H1 (cell line): Measurements from ENCODE around the gene TTC22. TPM values are rescaled to one million over a fixed set of nuclear protein-coding genes. Genes with fewer than 3 reads are reported as not detected.

Experiments
- BACH1 ChIP-seq: IDR thresholded peaks from 2 replicates; pipeline ENCODE4 v1.6.1; 2012; ENCODE audit warnings: low read length, improper control_type of control experiment
- CHD2 ChIP-seq: IDR thresholded peaks from 2 replicates; pipeline ENCODE4 v1.6.1; 2012; ENCODE audit warnings: low read length, improper control_type of control experiment
- FOSL1 ChIP-seq: IDR thresholded peaks from 2 replicates; pipeline ENCODE4 v1.6.1; 2011; ENCODE audit warnings: mild to moderate bottlenecking, low read depth, low read length, moderate library complexity; ENCODE audit not compliant: insufficient read depth
- POLR2A ChIP-seq, 2 experiments: IDR thresholded peaks; 1 replicate in 1 of 2; 2 replicates in 1 of 2; pipeline ENCODE4 v1.6.1; 2011; ENCODE audit warnings: low read depth in 2 of 2, low read length in 2 of 2, mild to moderate bottlenecking in 2 of 2; ENCODE audit errors: control extremely low read depth in 1 of 2
- RBBP5 ChIP-seq: IDR thresholded peaks from 2 replicates; pipeline ENCODE4 v1.7.1; 2012; ENCODE audit warnings: low read depth, mild to moderate bottlenecking, inconsistent platforms, low read length, moderate library complexity, borderline replicate concordance
- RXRA ChIP-seq: IDR thresholded peaks from 2 replicates; pipeline ENCODE4 v1.6.1; 2011; ENCODE audit warnings: low read depth, mild to moderate bottlenecking, low read length, moderate library complexity; ENCODE audit not compliant: insufficient read depth
- SP2 ChIP-seq: IDR thresholded peaks from 2 replicates; pipeline ENCODE4 v1.6.1; 2012; ENCODE audit warnings: mild to moderate bottlenecking, low read length, inconsistent platforms
- SP4 ChIP-seq: IDR thresholded peaks from 2 replicates; pipeline ENCODE4 v1.6.1; 2012; ENCODE audit warnings: low read length, inconsistent platforms
- TEAD4 ChIP-seq: IDR thresholded peaks from 2 replicates; pipeline ENCODE4 v1.6.1; 2012; ENCODE audit warnings: low read depth, low read length, inconsistent platforms, mixed read lengths
- polyA plus RNA-seq, 7 experiments: library from polyadenylated mRNA; depleted of rRNA in 3 of 7; stranded (reverse) in 5 of 7; unstranded in 2 of 7; fragments of >200 nt in 5 of 7; fragments of 200-250 nt in 2 of 7; gene quantifications; 1 replicate in 5 of 7; 2 replicates in 1 of 7; 4 replicates in 1 of 7; pipeline versions ENCODE4 v1.2.1 to v1.2.3, GENCODE V29; 2011 to 2013; ENCODE audit warnings: missing spikeins in 2 of 7, mixed read lengths in 2 of 7
- total RNA-seq: library from RNA; stranded (reverse); fragmentation: NEBNext Ultra II Directional; extraction: Animal tissue kit (Norgen Biotek cat#: 25700); gene quantifications from 2 replicates; pipeline ENCODE4 v1.2.1, GENCODE V29; 2021

TTC22 gene
- total and polyA plus RNA-seq, 2 of the 8 experiments (the other 6 are each of a cell fraction or from before 2014, with no cell fraction given): 1.00 to 1.6 TPM

GRCh38 chr1:54816951-54817350 is 15.8 kb upstream of the TTC22 start (continued):
- TF ChIP-seq SP4: no peak
- no peak for TF ChIP-seq BACH1
- TF ChIP-seq RXRA: no peak
- TF ChIP-seq RBBP5: no peak
- no peak for TF ChIP-seq TEAD4
- no peak for TF ChIP-seq POLR2A (IDR thresholded peaks at IDR 0.05; ENCODE audit: control extremely low read depth in 1 of 2, low read depth in 2 of 2, low read length in 2 of 2)
- no peak for TF ChIP-seq SP2
- TF ChIP-seq FOSL1: no peak
- no peak for TF ChIP-seq CHD2
- TF ChIP-seq, all 59 proteins: peak for 0
